Stimulated activated CD8-positive, alpha-beta memory T cell treated with anti-CD3 and anti-CD28 coated beads, Interleukin-15, amount 100 ng/mL, for 1 hour (primary cell): ENCODE measurements around the gene SLC39A6.
"Not testable (repeated sequence)": the region's sequence is repeated elsewhere in the genome, so short reads cannot be mapped to it uniquely, and the experiment has no call there.

Source experiments
- DNase-seq: peaks from one replicate; pipeline ENCODE4 v3.0.0-alpha.2; 2020; ENCODE audit warnings: low read depth

Gene SLC39A6

DNA sequence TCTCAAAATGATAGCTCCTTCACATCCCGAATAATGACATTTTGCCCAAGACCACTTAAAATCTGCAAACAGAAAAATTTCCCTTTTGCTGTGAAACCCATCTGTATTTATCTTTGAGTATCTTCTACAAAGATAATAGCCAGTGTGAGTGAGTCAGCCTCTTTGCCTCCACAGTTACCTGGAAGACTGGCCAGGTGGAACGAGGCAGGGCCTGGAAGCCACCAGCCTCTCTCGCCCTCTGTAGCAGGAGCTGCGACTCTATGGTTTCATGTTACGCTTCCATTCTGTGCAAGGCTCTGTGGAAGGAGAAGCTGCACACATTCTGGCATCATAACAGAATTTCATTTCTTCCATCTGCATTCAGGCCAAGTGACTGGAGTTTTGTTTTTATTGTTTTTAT, 10.1 kb upstream of the SLC39A6 start:
- no peak for DNase-seq

DNA sequence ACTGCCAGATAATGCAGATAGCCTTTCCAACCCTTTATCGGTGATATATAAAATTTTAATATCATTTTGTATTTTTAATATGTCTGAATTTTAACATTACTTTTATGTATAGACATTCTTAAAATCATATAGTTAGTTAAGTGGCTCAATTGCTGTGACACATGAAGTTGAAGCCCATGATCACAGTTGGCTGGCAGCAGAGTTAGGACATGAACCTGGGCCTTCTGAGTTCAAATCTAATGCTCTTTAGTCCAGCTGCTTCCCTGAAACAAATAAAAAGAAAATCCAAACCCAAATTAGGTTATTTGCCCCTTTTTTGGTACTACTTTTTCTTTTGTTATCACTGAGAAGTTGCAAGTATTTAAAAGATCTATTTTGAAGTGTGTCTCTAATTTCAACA, 6.1 kb upstream of the SLC39A6 start:
- DNase-seq = no peak

DNA sequence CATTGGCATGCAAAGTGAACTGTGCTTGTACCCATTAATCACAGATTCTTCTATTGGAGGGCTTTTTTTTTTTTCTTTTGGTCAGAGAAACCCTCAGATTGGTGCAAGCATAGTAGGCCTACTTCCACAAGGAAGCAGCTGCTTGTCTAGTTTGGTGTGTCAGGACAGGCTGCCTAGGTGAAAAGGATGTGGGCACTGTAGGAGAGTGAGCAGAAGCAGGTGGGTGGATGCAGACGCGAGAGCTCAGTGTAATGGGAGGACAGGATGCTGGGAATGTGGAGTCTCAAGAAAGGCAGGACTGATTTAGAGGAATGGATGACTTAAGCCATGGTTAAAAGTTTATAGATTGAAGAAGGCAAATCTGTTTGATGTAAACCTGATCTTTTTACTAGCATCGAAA, 3.6 kb upstream of the SLC39A6 start:
- DNase-seq = no peak

DNA sequence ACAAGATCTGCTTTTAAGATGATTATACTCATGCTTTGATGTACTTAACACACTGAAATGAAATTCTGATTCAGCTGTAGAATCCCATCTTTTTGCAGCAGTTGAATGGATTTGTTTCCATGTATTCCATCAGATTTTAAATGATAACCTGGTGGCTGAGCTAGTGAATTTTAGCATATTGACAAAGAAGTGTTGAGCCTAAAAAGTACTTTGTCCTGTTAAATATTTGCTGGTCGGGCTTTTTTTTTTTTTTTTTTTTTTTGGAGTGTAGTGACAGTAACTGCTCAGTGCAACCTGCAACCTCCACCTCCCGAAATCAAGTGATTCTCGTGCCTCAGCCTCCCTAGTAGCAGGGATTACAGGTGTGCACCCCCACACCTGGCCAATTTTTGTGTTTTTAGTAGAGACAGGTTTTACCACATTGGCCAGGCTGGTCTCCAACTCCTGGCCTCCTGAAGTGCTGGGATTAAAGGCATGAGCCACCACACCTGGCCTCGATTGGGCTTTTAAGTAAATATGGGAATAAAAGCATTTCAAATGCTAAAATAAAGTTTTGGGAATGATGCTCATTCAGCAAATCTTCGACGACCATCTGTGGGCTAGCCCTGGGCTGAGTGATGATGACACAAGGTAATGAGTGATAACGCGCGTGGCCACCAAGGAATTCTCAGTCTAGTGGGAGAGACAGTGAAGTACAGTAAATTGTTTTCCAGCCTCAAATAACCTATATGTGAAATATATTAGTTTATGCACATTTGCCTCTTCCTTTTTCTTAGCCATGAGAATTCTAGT, 2.7 kb upstream of the SLC39A6 start:
- no peak for DNase-seq

DNA sequence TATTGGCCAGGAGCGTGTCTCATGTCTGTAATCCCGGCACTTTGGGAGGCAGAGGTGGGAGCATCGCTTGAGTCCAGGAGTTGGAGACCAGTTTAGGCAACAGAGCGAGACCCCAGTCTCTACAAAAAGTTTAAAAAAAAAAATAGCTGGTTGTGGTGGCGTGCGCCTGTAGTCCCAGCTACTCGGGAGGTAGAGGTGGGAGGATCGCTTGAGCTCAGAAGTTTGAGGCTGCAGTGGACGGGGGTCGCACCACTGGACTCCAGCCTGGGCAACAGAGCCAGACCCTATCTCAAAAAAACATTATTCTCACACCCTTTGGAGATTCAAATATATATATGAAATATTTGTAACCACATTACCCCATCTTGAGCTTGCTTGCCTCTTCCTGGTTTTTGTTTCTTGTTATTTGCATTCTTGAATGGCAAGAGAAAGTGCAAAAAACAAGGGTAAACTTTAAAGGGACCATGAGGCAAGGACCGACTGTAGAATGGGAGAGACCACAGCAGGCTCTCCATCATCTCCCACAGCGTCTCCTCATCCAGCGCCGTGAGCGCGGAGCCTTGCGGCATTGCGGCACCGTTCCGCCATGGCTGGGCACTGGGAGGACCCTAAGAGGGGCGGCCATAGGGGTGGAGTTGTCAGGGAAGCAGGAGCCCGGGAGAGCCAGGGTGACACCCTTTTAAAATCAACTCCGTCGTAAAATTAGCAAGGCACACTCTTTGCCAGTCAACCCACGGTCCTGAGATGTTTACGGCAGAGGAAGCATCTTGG, 1.9 kb upstream of the SLC39A6 start:
- no peak for DNase-seq

DNA sequence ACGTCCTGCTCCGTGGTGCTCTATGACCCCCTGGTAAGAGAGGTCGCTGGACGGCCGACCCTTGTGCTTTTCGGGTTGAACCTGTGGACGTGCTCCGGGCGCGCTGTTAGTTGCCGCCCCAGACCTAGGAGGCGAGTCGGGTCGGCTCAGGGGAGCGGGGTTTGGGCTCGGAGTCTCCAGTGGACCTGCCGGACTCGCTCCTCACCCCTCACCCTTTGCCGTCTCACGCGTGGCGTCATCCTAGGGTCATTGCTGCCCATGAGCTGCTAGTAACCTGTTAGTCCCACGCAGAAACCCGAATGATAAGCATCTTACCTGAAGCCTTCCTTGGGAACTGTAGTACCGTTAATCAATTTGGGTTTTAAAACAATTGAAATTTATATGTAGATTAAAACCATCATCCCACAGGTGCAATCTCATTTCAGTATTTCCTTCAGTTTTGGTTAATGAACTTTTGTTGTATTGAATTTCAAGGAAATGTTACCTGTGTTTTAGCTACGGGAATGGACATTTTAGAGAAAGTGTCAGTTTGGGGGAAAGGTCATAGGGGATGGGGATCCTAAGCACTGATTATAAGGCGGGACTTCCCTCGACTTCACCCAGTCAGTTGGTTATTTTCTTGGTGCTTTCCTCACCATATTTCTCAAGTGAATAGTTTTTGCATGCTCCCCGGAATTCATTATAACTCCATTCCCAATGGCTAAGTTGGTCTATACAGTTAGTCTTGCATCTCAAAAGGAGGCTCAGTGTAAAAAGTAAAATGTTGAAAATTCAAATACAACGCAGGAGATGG, 1.1 kb upstream of the SLC39A6 start:
- no peak for DNase-seq

DNA sequence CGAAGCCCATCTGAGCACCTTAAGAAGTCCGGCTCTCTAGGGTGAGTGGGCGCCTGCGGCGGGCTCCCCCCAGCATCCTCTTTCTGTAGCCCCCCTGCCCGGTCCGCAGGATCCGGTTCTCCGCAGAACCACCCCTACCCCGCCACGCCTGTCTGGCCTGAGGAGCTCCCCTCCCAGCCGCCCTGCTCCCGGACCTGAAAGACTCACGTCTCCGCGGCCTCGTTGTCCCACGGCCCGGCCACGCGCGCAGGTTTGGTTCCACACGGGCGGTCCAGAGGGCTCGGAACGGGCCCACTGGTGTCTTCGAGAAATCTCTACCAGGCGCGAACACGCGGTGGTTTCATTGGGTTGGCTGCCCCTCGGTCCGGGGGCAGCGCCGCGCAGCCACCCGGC, 237 bp downstream of the SLC39A6 start:
- no peak for DNase-seq

DNA sequence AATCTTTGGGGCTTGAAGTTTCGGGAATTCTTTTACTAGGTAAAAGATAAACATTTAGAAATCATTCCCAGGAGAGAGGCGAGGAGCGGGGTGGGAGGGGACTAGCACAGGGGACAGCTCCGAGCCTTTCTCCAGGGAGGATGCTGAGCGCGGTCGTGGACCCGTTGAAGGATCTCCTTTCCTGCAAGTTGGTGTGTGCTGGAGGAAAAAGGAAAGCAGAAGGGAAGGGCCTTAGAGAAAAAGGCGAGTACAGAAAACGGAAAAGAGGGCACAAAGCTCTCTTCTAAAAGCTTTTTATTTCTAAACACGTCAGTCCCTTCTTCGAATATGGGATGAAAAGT, 640 bp downstream of the SLC39A6 start:
- no peak for DNase-seq

DNA sequence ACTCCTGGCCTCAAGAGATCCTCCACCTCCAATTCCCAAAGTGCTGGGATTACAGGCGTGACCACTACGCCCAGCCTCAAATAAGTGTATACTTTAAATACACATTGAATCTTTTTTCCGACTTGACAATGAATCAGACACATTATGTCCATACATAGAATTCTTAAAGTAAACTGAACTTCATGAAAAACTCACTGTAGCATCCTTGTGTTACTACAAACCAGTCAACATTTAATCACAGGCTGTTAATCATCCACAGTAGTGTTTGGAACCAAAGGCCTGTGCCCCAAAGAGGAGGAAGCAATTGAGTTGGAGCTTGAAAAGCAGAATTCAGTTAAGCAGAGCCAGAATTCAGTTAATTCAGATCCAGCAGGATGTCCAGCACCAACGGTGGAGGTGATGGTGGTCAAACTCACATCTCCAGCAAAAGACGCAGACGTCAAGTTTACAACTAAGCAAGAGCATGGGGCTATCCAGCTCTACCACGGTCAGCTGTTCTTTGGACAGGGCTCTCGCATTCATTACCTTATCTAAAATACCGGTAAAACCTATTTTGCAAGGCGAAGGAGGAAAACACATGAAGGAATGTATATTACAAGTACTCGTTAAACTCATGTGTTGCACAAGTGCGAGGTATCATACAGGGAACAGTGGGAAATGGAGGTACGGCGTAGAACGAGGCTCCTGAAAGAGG, 1.2 kb downstream of the SLC39A6 start:
- no peak for DNase-seq

DNA sequence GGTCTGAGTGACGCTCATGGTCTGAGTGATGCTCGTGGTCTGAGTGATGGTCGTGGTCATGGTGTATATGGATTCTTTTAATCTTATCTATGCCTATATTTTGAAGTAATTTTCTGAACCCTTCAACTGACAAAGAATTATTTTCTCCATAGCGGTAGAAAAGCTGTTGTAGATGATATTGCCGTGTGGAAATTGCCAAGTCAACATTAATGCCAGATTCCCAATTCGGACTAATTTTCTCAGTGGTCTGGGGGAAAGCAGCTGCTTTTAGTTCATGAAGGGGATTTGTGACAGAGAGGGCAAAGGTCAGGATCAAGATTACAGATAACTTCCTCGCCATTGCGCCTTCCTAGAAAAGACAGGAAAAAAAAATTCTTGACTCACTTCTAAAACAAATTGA, 2.5 kb downstream of the SLC39A6 start:
- DNase-seq = no peak

DNA sequence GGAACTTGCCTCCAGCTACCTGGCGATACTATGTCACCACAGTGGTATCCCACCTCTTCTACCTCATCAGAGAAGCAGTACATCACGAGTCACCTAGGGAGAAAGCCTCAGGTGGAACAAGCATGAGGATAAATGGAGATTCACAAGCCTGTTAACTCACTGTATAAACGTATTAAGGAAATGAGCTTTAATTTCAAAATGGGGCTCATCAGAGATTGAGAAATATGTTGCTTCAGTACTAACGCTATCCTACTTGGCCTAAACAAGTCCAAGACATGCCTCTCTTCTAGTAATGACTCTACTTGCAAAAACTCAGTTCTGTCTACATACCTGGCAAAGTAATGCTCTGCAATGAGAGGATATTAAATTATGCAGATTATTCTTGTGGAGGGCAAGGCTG, 4.3 kb downstream of the SLC39A6 start:
- no peak for DNase-seq

DNA sequence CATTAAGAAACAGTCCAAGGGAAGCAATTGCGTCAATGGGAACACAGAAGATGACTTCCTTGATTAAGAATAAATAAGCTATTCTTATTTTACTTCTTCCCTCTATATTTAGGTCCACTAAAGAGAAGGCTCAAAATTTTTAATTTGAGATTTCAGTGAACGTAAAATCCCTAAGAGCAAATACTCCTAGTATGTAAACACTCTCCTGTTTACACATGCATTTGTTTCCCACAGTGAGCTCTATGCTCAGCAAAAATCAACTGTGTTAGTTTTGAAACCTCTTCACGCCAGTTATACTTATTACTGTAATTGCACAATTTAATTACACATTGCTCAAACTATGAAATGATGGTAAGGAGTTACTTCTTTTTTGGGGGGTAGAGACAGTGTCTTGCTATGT, 8.8 kb downstream of the SLC39A6 start:
- no peak for DNase-seq

DNA sequence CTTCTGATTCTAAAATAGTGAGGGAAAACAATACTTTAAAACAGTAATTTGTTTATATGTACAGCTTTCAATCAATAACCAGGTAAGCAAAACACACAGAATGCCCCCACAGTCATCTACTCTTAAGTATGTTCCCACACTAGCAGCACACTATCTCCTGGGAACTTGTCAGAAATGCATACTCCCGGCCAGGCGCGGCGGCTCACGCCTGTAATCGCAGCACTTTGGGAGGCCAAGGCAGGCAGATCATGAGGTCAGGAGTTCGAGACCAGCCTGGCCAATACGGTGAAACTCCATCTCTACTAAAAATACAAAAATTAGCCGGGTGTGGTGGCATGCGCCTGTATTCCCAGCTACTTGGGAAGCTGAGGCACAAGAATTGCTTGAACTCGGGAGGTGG, 12.4 kb downstream of the SLC39A6 start:
- not testable (repeated sequence) for DNase-seq

DNA sequence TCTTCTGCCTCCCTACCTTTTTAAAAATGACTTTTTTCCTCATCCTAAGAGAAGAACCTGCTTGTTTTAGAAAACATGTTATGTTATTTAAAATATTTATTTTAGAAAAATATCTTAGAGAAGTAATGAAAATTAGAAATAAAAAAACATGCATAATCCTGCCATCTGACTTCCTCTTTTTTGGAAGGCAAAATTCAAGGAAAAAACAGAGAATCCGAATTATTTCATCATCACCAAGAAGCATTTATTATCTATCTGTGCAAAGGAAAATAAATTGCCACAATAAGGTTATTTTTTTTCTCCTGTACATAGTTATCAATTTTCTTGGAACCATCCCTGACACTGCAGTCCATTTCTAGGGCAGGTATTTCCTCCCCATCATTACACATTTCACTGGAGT, 14.4 kb downstream of the SLC39A6 start:
- no peak for DNase-seq

DNA sequence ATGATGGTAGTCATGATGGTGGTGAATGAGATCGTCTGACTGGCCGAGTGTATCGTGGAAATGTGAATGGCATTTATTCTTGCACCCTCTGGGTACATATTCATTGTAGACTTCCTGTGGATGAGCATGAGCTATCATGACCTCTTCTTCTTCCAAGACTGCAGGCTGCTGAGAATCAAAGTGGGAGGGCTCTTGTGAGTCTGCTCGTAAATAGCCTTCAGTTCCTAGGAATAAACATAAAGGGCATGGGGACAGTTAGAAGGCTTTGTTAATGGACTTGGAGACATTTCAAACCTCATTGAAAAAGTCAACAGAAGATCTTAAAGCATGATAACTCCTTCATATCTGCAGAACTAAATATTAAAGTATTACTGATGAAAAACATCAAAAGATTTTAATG, 14.9 kb downstream of the SLC39A6 start:
- no peak for DNase-seq

DNA sequence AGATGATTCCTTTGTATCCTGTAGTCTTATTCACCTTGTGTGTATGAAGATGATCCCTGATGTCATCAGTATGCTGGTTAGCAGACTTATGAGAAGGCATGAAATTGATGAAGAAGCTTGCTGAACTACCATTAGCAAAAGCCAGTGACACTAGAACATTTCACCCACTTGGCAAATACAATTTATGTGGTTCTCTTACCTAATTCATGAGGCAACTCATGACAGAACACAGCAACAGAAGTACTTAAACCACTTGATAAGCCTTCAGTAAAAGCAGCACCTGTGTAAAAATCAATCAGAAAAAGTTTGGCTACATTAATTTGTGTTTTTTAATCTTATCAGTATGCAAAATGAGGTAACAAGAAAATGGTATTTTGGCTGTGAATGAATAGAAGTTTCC, 16.8 kb downstream of the SLC39A6 start:
- no peak for DNase-seq

DNA sequence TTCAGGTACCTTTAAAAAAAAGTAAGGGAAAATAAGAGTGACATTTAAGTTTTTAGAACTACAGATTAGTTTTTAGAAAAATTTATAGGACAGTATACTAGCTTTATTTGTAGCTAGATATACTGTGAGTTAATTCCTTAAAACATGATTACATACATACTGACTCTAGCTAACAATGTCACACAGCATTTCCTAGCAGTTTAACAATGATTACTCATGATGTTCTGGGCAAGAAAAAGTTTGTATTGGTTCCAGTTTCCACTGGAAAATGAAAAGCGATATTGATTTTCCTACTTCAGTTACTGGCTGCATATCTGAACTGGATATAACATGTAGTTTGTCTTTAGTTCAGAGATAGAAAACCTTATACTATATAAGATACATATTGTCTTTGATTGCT, 19.4 kb downstream of the SLC39A6 start:
- DNase-seq = no peak

DNA sequence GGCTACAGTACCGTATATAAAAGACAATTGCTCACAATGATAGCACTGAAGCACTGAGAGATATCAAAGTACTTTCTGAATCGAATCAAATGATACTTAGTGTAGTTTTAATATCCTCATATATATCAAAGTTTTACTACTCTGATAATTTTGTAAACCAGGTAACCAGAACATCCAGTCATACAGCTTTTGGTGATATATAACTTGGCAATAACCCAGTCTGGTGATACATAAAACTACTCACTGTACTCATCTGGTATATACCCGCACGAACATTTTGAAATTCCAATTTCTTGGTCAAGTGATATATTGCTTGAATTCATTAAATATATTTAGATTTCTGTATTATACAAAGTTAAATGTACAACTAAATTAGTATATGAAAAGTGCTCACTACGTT, 20.5 kb downstream of the SLC39A6 start:
- DNase-seq = no peak

DNA sequence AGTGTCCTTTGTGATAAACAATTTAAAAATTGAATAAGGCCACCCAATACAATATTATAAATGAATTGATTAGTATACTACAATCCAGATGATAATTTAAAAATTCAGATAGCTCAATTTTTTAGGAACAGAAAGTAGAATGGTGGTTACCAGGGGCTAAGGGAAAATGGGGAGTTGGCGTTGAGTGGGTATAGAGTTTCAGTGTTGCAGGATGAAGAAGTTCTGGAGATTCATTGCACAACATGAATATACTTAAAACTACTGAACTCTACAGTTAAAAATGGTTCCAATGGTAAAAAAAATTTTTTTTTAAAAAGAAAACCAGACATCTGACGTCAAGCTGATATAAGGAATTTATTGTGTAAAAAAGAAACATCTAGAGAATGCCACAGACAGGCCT, 20.9 kb downstream of the SLC39A6 start:
- DNase-seq = no peak

DNA sequence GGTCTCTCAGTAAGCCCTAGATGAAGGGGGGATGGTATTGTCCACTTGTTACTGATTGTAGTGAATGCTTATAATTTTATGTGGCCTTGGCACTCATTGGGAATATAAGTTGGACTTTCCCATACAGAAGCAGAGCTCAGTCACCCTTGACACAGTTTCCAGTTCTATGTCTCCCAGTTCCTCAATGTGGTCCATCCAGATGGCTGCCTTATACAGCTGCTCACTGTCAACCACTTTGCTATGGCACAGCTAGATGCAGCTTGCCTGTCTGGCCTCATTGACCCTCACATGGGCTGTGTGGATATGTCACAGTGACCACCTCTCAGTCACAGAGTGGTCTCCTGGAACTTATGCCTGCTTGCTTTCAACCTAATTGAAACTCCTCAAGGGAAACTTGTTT, 21.7 kb downstream of the SLC39A6 start:
- no peak for DNase-seq

DNA sequence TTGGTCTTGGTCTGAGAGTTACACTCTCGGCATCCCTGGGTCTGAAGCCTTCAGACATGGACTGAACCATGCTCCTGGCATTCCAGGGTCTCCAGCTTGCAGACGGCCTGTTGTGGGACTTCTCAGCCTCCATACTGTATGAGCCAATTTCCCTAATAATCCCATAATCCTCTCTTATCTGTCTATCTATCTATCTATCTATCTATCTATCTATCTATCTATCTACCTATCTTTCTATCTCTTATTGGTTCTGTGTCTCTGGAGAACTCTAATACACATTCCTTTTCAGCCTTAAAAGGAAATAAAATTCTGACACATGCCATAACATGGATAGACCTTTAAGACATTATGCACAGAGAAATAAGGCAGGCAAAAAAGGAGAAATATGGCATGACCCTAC, 24.4 kb downstream of the SLC39A6 start:
- DNase-seq = no peak

DNA sequence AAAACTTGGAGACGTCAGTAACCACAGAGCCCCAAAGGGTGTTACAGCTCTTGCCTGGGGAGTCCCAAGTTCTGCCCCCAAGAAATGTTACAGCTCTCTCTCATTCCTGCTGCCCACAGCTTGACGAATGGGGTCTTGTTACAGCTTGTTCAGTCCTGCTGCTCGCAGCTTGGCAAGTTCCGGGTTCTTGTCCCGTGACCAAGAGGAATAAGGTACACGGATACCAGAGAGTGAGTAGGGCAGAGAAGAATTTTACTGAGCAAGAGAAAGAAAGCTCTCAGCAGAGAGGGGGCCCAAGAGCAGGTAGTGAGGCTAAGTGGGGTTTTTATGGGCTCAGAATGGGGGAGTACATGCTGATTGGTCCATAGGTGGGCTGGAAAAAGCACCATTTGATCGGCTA, 27.2 kb downstream of the SLC39A6 start:
- DNase-seq = no peak

DNA sequence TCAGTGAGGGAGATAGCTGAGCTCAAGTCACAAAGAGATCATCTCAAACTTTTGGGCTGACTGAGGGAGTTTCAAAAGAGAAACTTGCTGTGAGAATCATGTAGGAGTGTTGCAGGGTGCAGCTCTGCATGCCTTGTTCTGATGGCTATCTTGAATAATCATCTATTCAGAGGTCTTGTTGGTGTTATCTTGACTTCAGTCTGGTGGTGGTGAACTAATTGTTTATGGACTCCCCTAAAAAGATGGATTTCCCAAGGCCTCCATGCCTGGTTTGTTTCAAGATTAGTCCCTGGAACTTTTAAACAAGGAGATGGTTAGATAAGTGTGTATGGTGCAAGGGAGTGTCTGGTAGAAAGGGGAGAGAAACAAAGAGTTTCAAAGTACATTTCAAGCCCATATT, 29.8 kb downstream of the SLC39A6 start:
- DNase-seq = no peak
